GM12878 (cell line): ENCODE data around the gene CSTA. TPM values are rescaled to one million over a fixed set of nuclear protein-coding genes. Genes with fewer than 3 reads are reported as not detected.

Experiments used
- polyA plus RNA-seq, 11 experiments: library from polyadenylated mRNA; depleted of rRNA in 4 of 11; unstranded in 6 of 11; stranded (reverse) in 5 of 11; fragments of >200 nt; fragmentation: Nextera tagmentation in 4 of 11; fragmentation: Illumina TruSeq in 1 of 11; extraction: Ambion mirVana in 4 of 11; extraction: Trizol in 1 of 11; gene quantifications; 1 replicate in 1 of 11; 2 replicates in 10 of 11; pipeline versions ENCODE4 v1.2.1 to v1.2.3, GENCODE V29; 2011 to 2016; ENCODE audit warnings: inconsistent platforms in 2 of 11, missing spikeins in 2 of 11, low read depth in 1 of 11
- total RNA-seq, 4 experiments: library from RNA; depleted of rRNA in 3 of 4; stranded (reverse); fragments of >200 nt in 3 of 4; fragmentation: Illumina TruSeq in 1 of 4; extraction: Trizol in 1 of 4; gene quantifications; 2 replicates each; pipeline versions ENCODE4 v1.2.1 to v1.2.3, GENCODE V29; 2013 to 2021

The CSTA gene
- total and polyA plus RNA-seq, 10 of the 15 experiments (the other 5 are each of a cell fraction or from before 2014, with no cell fraction given) = 1.8 to 6.7 (median 3.4) TPM

Other genes starting within 250 kb of the CSTA start
- gene CASR, start 141.6 kb upstream of the CSTA start, total RNA-seq (2014; rRNA removed) = 0.05 and 0.06 TPM in 2 replicates
- gene CASR, start 141.6 kb upstream of the CSTA start, total RNA-seq (2014; rRNA removed; fragmentation: Illumina TruSeq; extraction: Trizol) = 0.04 and 0.05 TPM in 2 replicates
- 0.13 and 0.27 TPM in 2 replicates for gene CASR, start 141.6 kb upstream of the CSTA start, total RNA-seq (2021)
- 0.07 and 0.22 TPM in 2 replicates for gene CASR, start 141.6 kb upstream of the CSTA start, polyA plus RNA-seq (2011; rRNA removed)
- 0.13 and 0.81 TPM in 2 replicates for gene CASR, start 141.6 kb upstream of the CSTA start, polyA plus RNA-seq (2014; fragmentation: Illumina TruSeq; extraction: Trizol)
- under 1 TPM; 0.04 to 0.37 TPM for gene CASR, start 141.6 kb upstream of the CSTA start, polyA plus RNA-seq (2014; fragmentation: Nextera tagmentation; extraction: Ambion mirVana)
- gene CASR, start 141.6 kb upstream of the CSTA start, polyA plus RNA-seq (2014; rRNA removed) = 0.08 and 0.09 TPM in 2 replicates
- gene CASR, start 141.6 kb upstream of the CSTA start, polyA plus RNA-seq (2016; fragmentation: Nextera tagmentation; extraction: Ambion mirVana) = under 1 TPM; 0.09 to 0.15 TPM
- gene MIX23, start 58.0 kb downstream of the CSTA start, total RNA-seq (2014; rRNA removed) = 44.1 and 66.5 TPM in 2 replicates
- gene MIX23, start 58.0 kb downstream of the CSTA start, total RNA-seq (2014; rRNA removed; fragmentation: Illumina TruSeq; extraction: Trizol) = 130 and 138 TPM in 2 replicates
- 63.3 and 71.3 TPM in 2 replicates for gene MIX23, start 58.0 kb downstream of the CSTA start, total RNA-seq (2021)
- gene MIX23, start 58.0 kb downstream of the CSTA start, polyA plus RNA-seq (2011; rRNA removed) = 47.4 and 97.5 TPM in 2 replicates
- gene MIX23, start 58.0 kb downstream of the CSTA start, polyA plus RNA-seq (2014; fragmentation: Illumina TruSeq; extraction: Trizol) = 176 and 238 TPM in 2 replicates
- 10 to 100 TPM; 30.0 to 45.9 TPM for gene MIX23, start 58.0 kb downstream of the CSTA start, polyA plus RNA-seq (2014; fragmentation: Nextera tagmentation; extraction: Ambion mirVana)
- gene MIX23, start 58.0 kb downstream of the CSTA start, polyA plus RNA-seq (2014; rRNA removed) = 66.6 and 92.3 TPM in 2 replicates
- 10 to 100 TPM; 53.4 to 78.1 TPM for gene MIX23, start 58.0 kb downstream of the CSTA start, polyA plus RNA-seq (2016; fragmentation: Nextera tagmentation; extraction: Ambion mirVana)
- gene FAM162A, start 58.9 kb downstream of the CSTA start, total RNA-seq (2014; rRNA removed) = 59.2 and 60.7 TPM in 2 replicates
- 97.4 and 99.6 TPM in 2 replicates for gene FAM162A, start 58.9 kb downstream of the CSTA start, total RNA-seq (2014; rRNA removed; fragmentation: Illumina TruSeq; extraction: Trizol)
- gene FAM162A, start 58.9 kb downstream of the CSTA start, total RNA-seq (2021) = 73.6 and 76.4 TPM in 2 replicates
- gene FAM162A, start 58.9 kb downstream of the CSTA start, polyA plus RNA-seq (2011; rRNA removed) = 346 and 555 TPM in 2 replicates
- gene FAM162A, start 58.9 kb downstream of the CSTA start, polyA plus RNA-seq (2014; fragmentation: Illumina TruSeq; extraction: Trizol) = 105 and 122 TPM in 2 replicates
- 100 to 1,000 TPM; 290 to 297 TPM for gene FAM162A, start 58.9 kb downstream of the CSTA start, polyA plus RNA-seq (2014; fragmentation: Nextera tagmentation; extraction: Ambion mirVana)
- 83.6 and 93.7 TPM in 2 replicates for gene FAM162A, start 58.9 kb downstream of the CSTA start, polyA plus RNA-seq (2014; rRNA removed)
- 100 to 1,000 TPM; 177 to 186 TPM for gene FAM162A, start 58.9 kb downstream of the CSTA start, polyA plus RNA-seq (2016; fragmentation: Nextera tagmentation; extraction: Ambion mirVana)
- gene WDR5B, start 90.8 kb downstream of the CSTA start, total RNA-seq (2014; rRNA removed) = 4.0 and 5.9 TPM in 2 replicates
- gene WDR5B, start 90.8 kb downstream of the CSTA start, total RNA-seq (2014; rRNA removed; fragmentation: Illumina TruSeq; extraction: Trizol) = 4.2 TPM in 2 replicates
- 2.9 and 3.4 TPM in 2 replicates for gene WDR5B, start 90.8 kb downstream of the CSTA start, total RNA-seq (2021)
- gene WDR5B, start 90.8 kb downstream of the CSTA start, polyA plus RNA-seq (2011; rRNA removed) = 7.9 and 11.5 TPM in 2 replicates
- 3.8 and 3.9 TPM in 2 replicates for gene WDR5B, start 90.8 kb downstream of the CSTA start, polyA plus RNA-seq (2014; fragmentation: Illumina TruSeq; extraction: Trizol)
- 1 to 10 TPM; 1.7 to 2.4 TPM for gene WDR5B, start 90.8 kb downstream of the CSTA start, polyA plus RNA-seq (2014; fragmentation: Nextera tagmentation; extraction: Ambion mirVana)
- gene WDR5B, start 90.8 kb downstream of the CSTA start, polyA plus RNA-seq (2014; rRNA removed) = 3.2 and 3.6 TPM in 2 replicates
- 1 to 10 TPM; 2.8 to 2.9 TPM for gene WDR5B, start 90.8 kb downstream of the CSTA start, polyA plus RNA-seq (2016; fragmentation: Nextera tagmentation; extraction: Ambion mirVana)
- gene KPNA1, start 189.7 kb downstream of the CSTA start, total RNA-seq (2014; rRNA removed) = 16.1 and 18.6 TPM in 2 replicates
- 29.7 and 29.9 TPM in 2 replicates for gene KPNA1, start 189.7 kb downstream of the CSTA start, total RNA-seq (2014; rRNA removed; fragmentation: Illumina TruSeq; extraction: Trizol)
- 52.7 and 52.8 TPM in 2 replicates for gene KPNA1, start 189.7 kb downstream of the CSTA start, total RNA-seq (2021)
- gene KPNA1, start 189.7 kb downstream of the CSTA start, polyA plus RNA-seq (2011; rRNA removed) = 45.6 and 56.3 TPM in 2 replicates
- gene KPNA1, start 189.7 kb downstream of the CSTA start, polyA plus RNA-seq (2014; fragmentation: Illumina TruSeq; extraction: Trizol) = 50.9 and 54.9 TPM in 2 replicates
- gene KPNA1, start 189.7 kb downstream of the CSTA start, polyA plus RNA-seq (2014; fragmentation: Nextera tagmentation; extraction: Ambion mirVana) = 1 to 10 TPM; 8.5 to 8.8 TPM
- gene KPNA1, start 189.7 kb downstream of the CSTA start, polyA plus RNA-seq (2014; rRNA removed) = 33.4 and 37.6 TPM in 2 replicates
- gene KPNA1, start 189.7 kb downstream of the CSTA start, polyA plus RNA-seq (2016; fragmentation: Nextera tagmentation; extraction: Ambion mirVana) = 10 to 100 TPM; 44.4 to 46.8 TPM
- gene PARP9, start 239.1 kb downstream of the CSTA start, total RNA-seq (2014; rRNA removed) = 41.3 and 54.2 TPM in 2 replicates
- gene PARP9, start 239.1 kb downstream of the CSTA start, total RNA-seq (2014; rRNA removed; fragmentation: Illumina TruSeq; extraction: Trizol) = 58.9 and 61.8 TPM in 2 replicates
- 46.2 and 49.6 TPM in 2 replicates for gene PARP9, start 239.1 kb downstream of the CSTA start, total RNA-seq (2021)
- gene PARP9, start 239.1 kb downstream of the CSTA start, polyA plus RNA-seq (2011; rRNA removed) = 122 and 154 TPM in 2 replicates
- 69.4 and 91.3 TPM in 2 replicates for gene PARP9, start 239.1 kb downstream of the CSTA start, polyA plus RNA-seq (2014; fragmentation: Illumina TruSeq; extraction: Trizol)
- 10 to 100 TPM; 34.0 to 40.4 TPM for gene PARP9, start 239.1 kb downstream of the CSTA start, polyA plus RNA-seq (2014; fragmentation: Nextera tagmentation; extraction: Ambion mirVana)
- gene PARP9, start 239.1 kb downstream of the CSTA start, polyA plus RNA-seq (2014; rRNA removed) = 44.8 and 56.6 TPM in 2 replicates
- 10 to 100 TPM; 40.7 to 46.0 TPM for gene PARP9, start 239.1 kb downstream of the CSTA start, polyA plus RNA-seq (2016; fragmentation: Nextera tagmentation; extraction: Ambion mirVana)
- 28.6 and 34.6 TPM in 2 replicates for gene DTX3L, start 239.1 kb downstream of the CSTA start, total RNA-seq (2014; rRNA removed)
- 40.1 and 42.9 TPM in 2 replicates for gene DTX3L, start 239.1 kb downstream of the CSTA start, total RNA-seq (2014; rRNA removed; fragmentation: Illumina TruSeq; extraction: Trizol)
- 41.4 and 46.3 TPM in 2 replicates for gene DTX3L, start 239.1 kb downstream of the CSTA start, total RNA-seq (2021)
- 15.6 and 17.0 TPM in 2 replicates for gene DTX3L, start 239.1 kb downstream of the CSTA start, polyA plus RNA-seq (2011; rRNA removed)
- 37.9 and 45.4 TPM in 2 replicates for gene DTX3L, start 239.1 kb downstream of the CSTA start, polyA plus RNA-seq (2014; fragmentation: Illumina TruSeq; extraction: Trizol)
- 10 to 100 TPM in 1 of 2 experiments, 1 to 10 TPM in 1; 9.9 to 14.6 TPM for gene DTX3L, start 239.1 kb downstream of the CSTA start, polyA plus RNA-seq (2014; fragmentation: Nextera tagmentation; extraction: Ambion mirVana)
- gene DTX3L, start 239.1 kb downstream of the CSTA start, polyA plus RNA-seq (2014; rRNA removed) = 19.5 and 21.8 TPM in 2 replicates
- gene DTX3L, start 239.1 kb downstream of the CSTA start, polyA plus RNA-seq (2016; fragmentation: Nextera tagmentation; extraction: Ambion mirVana) = 10 to 100 TPM; 20.0 to 21.5 TPM